Measurements from ENCODE around the gene BLTP3A. TPM values are rescaled to one million over a fixed set of nuclear protein-coding genes. Genes with fewer than 3 reads are reported as not detected.

BLTP3A gene
- total and polyA plus RNA-seq, 2 of the 8 experiments (the other 6 are each of a cell fraction or from before 2014, with no cell fraction given) = 8.5 to 17.2 TPM

DNA sequence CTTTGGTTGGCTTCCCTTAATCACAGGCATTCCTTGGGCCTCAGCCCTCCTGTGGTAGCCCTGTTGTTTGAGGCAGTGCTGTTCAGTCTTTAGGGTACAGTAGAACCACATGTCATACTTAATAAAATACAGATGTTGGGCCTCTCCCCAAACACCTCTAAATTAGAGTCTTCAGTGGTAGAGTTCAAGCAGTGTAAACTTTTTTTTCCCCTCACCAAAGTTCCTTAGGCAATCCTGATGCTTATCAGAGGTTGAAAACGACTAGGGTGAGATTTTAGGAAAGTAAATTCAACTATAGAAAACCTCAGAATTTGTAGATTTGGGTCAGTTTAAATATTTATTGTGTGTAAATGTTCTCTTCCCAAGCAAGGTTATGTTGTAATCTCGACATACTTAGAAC is 44.6 kb downstream of the BLTP3A start (continued):
- TF ChIP-seq, protein P1, sequence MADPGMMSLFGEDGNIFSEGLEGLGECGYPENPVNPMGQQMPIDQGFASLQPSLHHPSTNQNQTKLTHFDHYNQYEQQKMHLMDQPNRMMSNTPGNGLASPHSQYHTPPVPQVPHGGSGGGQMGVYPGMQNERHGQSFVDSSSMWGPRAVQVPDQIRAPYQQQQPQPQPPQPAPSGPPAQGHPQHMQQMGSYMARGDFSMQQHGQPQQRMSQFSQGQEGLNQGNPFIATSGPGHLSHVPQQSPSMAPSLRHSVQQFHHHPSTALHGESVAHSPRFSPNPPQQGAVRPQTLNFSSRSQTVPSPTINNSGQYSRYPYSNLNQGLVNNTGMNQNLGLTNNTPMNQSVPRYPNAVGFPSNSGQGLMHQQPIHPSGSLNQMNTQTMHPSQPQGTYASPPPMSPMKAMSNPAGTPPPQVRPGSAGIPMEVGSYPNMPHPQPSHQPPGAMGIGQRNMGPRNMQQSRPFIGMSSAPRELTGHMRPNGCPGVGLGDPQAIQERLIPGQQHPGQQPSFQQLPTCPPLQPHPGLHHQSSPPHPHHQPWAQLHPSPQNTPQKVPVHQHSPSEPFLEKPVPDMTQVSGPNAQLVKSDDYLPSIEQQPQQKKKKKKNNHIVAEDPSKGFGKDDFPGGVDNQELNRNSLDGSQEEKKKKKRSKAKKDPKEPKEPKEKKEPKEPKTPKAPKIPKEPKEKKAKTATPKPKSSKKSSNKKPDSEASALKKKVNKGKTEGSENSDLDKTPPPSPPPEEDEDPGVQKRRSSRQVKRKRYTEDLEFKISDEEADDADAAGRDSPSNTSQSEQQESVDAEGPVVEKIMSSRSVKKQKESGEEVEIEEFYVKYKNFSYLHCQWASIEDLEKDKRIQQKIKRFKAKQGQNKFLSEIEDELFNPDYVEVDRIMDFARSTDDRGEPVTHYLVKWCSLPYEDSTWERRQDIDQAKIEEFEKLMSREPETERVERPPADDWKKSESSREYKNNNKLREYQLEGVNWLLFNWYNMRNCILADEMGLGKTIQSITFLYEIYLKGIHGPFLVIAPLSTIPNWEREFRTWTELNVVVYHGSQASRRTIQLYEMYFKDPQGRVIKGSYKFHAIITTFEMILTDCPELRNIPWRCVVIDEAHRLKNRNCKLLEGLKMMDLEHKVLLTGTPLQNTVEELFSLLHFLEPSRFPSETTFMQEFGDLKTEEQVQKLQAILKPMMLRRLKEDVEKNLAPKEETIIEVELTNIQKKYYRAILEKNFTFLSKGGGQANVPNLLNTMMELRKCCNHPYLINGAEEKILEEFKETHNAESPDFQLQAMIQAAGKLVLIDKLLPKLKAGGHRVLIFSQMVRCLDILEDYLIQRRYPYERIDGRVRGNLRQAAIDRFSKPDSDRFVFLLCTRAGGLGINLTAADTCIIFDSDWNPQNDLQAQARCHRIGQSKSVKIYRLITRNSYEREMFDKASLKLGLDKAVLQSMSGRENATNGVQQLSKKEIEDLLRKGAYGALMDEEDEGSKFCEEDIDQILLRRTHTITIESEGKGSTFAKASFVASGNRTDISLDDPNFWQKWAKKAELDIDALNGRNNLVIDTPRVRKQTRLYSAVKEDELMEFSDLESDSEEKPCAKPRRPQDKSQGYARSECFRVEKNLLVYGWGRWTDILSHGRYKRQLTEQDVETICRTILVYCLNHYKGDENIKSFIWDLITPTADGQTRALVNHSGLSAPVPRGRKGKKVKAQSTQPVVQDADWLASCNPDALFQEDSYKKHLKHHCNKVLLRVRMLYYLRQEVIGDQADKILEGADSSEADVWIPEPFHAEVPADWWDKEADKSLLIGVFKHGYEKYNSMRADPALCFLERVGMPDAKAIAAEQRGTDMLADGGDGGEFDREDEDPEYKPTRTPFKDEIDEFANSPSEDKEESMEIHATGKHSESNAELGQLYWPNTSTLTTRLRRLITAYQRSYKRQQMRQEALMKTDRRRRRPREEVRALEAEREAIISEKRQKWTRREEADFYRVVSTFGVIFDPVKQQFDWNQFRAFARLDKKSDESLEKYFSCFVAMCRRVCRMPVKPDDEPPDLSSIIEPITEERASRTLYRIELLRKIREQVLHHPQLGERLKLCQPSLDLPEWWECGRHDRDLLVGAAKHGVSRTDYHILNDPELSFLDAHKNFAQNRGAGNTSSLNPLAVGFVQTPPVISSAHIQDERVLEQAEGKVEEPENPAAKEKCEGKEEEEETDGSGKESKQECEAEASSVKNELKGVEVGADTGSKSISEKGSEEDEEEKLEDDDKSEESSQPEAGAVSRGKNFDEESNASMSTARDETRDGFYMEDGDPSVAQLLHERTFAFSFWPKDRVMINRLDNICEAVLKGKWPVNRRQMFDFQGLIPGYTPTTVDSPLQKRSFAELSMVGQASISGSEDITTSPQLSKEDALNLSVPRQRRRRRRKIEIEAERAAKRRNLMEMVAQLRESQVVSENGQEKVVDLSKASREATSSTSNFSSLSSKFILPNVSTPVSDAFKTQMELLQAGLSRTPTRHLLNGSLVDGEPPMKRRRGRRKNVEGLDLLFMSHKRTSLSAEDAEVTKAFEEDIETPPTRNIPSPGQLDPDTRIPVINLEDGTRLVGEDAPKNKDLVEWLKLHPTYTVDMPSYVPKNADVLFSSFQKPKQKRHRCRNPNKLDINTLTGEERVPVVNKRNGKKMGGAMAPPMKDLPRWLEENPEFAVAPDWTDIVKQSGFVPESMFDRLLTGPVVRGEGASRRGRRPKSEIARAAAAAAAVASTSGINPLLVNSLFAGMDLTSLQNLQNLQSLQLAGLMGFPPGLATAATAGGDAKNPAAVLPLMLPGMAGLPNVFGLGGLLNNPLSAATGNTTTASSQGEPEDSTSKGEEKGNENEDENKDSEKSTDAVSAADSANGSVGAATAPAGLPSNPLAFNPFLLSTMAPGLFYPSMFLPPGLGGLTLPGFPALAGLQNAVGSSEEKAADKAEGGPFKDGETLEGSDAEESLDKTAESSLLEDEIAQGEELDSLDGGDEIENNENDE (IDR thresholded peaks at IDR 0.05; ENCODE audit: insufficient replicate concordance, low read length) = no peak
- TF ChIP-seq CEBPB (IDR thresholded peaks at IDR 0.05; ENCODE audit: low read depth, low read length) (no peak), EGR1 (IDR thresholded peaks at IDR 0.05; ENCODE audit: borderline replicate concordance, low read depth, low read length) (no peak), KDM5A (IDR thresholded peaks at IDR 0.05; ENCODE audit: low read length) (no peak)
- TF ChIP-seq, protein P2, sequence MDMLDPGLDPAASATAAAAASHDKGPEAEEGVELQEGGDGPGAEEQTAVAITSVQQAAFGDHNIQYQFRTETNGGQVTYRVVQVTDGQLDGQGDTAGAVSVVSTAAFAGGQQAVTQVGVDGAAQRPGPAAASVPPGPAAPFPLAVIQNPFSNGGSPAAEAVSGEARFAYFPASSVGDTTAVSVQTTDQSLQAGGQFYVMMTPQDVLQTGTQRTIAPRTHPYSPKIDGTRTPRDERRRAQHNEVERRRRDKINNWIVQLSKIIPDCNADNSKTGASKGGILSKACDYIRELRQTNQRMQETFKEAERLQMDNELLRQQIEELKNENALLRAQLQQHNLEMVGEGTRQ (IDR thresholded peaks at IDR 0.05; ENCODE audit: low read length) = no peak

Data from H1 (cell line).